ENCODE results near the gene AFAP1L2. TPM values are rescaled to one million over a fixed set of nuclear protein-coding genes. Genes with fewer than 3 reads are reported as not detected.

Gene AFAP1L2
- total and polyA plus RNA-seq, 2 donors (not counting 1 experiment from before 2014, with no cell fraction given): 4.7 to 4.9 TPM

DNA sequence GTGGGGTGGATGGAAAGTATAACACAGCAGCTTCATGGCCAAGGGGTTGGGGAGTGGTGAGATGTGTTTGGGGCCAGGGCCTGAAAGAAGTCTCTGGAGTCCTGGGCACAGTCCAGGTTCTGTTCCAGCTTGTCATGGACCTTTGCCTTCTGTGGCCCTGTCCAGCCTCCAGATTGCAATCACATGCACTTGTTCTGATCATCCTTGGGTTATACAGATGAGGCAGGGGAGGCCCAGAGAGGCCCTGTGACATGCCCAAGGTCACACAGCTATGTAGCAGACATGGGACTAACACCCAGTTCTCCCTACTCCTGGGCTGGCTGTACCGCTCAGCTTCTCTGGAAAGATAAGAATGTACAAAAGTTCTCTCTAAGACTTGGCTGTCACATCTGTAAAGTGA is 153.6 kb downstream of the AFAP1L2 start:
- Histone ChIP-seq H4K20me1 (ENCODE audit: control insufficient read depth, insufficient read depth, low read length, poor library complexity, severe bottlenecking) (no peaks in the 10 kb centered on the region), H3K4me2 (replicated peaks; ENCODE audit: low read depth, low read length, poor library complexity, severe bottlenecking) (no peak overlapping the region), H3K4me3 (ENCODE audit: control extremely low read depth in 1 of 5, extremely low read depth in 1 of 5, insufficient read depth in 1 of 5, low read depth in 2 of 5, low read length in 4 of 5) (no peak overlapping the region), H3K9me3 (ENCODE audit: control extremely low read depth in 1 of 3, control insufficient read depth in 2 of 3, insufficient read depth in 1 of 3, low read length in 2 of 3) (no peaks in the 10 kb centered on the region), H3K36me3 (replicated peaks in 1 of 2; ENCODE audit: control extremely low read depth in 1 of 2, control insufficient read depth in 1 of 2, extremely low read depth in 1 of 2, insufficient read depth in 2 of 2, low read length in 1 of 2) (no peaks in the 10 kb centered on the region), H3K9ac (ENCODE audit: low read length) (no peak overlapping the region), H3K27me3 (replicated peaks in 1 of 4; ENCODE audit: control extremely low read depth in 1 of 4, control insufficient read depth in 3 of 4, insufficient read depth in 4 of 4, low read length in 3 of 4) (no peaks in the 10 kb centered on the region), H3K4me1 (ENCODE audit: control insufficient read depth in 2 of 2, insufficient read depth in 2 of 2, low read length in 2 of 2) (peaks cover 0 to 4% of the 10 kb centered on the region in 2 donors), H3K27ac (ENCODE audit: low read length in 2 of 2) (no peak overlapping the region), H2AFZ (ENCODE audit: insufficient read depth, low read depth, low read length, poor library complexity, severe bottlenecking) (no peak overlapping the region), H3K79me2 (ENCODE audit: control insufficient read depth, insufficient read depth, low read length) (no peaks in the 10 kb centered on the region)
- TF ChIP-seq, protein P1, sequence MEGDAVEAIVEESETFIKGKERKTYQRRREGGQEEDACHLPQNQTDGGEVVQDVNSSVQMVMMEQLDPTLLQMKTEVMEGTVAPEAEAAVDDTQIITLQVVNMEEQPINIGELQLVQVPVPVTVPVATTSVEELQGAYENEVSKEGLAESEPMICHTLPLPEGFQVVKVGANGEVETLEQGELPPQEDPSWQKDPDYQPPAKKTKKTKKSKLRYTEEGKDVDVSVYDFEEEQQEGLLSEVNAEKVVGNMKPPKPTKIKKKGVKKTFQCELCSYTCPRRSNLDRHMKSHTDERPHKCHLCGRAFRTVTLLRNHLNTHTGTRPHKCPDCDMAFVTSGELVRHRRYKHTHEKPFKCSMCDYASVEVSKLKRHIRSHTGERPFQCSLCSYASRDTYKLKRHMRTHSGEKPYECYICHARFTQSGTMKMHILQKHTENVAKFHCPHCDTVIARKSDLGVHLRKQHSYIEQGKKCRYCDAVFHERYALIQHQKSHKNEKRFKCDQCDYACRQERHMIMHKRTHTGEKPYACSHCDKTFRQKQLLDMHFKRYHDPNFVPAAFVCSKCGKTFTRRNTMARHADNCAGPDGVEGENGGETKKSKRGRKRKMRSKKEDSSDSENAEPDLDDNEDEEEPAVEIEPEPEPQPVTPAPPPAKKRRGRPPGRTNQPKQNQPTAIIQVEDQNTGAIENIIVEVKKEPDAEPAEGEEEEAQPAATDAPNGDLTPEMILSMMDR (IDR thresholded peaks at IDR 0.05): no peak
- TF ChIP-seq EZH2 (IDR thresholded peaks at IDR 0.05; ENCODE audit: borderline replicate concordance, insufficient read depth, low read depth, low read length, poor library complexity, severe bottlenecking): no peak
- intact Hi-C loops (cut with micrococcal nuclease): no loop called here
- ATAC-seq (ENCODE audit: low read depth) (no peak), DNase-seq (no peak)
- Mint-ChIP-seq H3K27me3 (peaks cover 14% of the 10 kb centered on the region), H3K9me3 (ENCODE audit: insufficient read depth) (peaks cover 5% of the 10 kb centered on the region), H3K4me1 (peaks cover 3% of the 10 kb centered on the region), H3K27ac (no peak overlapping the region), H3K4me3 (no peak overlapping the region)
- ChIA-PET POLR2A (no interaction called here), CTCF (interaction anchor here (1.1 kb wide), 1 partner anchor 53 kb away, joined by 3 read pairs; no protein-coding TSS in a partner anchor)
- no CpG with 5 or more reads among the region's 1 CpG for WGBS (ENCODE audit: insufficient coverage)

DNA sequence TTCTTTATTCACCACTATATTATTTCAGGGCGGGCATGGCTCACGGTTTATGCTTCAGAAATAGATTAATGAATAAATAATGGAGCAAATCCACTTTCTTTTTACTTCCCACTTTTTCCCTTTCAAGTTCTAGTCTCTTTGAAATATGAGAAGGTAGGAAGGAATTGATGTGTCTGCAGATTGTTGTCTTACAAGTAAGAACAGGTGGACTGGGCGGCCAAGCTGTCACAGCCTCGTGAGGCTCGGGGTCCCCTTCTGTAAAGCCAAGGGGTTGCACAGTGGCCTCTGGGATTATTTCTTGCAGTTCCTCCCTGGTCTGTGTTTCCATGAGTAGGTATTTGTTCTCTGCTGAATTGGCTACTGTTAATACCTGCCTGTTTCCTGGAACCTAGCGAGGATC is 154.1 kb downstream of the AFAP1L2 start:
- no peak overlapping the region for H3K4me2 ChIP-seq (replicated peaks; ENCODE audit: low read depth, low read length, poor library complexity, severe bottlenecking)
- H3K36me3 ChIP-seq (replicated peaks in 1 of 2; ENCODE audit: control extremely low read depth in 1 of 2, control insufficient read depth in 1 of 2, extremely low read depth in 1 of 2, insufficient read depth in 2 of 2, low read length in 1 of 2): no peaks in the 10 kb centered on the region
- Mint-ChIP-seq H3K27ac (no peak overlapping the region), H3K4me3 (no peak overlapping the region), H3K27me3 (peaks cover 19% of the 10 kb centered on the region), H3K9me3 (ENCODE audit: insufficient read depth) (peaks cover 5% of the 10 kb centered on the region), H3K4me1 (no peaks in the 10 kb centered on the region)
- H4K20me1 ChIP-seq (ENCODE audit: control insufficient read depth, insufficient read depth, low read length, poor library complexity, severe bottlenecking): no peaks in the 10 kb centered on the region
- intact Hi-C loops (cut with micrococcal nuclease): no loop called here
- H3K9ac ChIP-seq (ENCODE audit: low read length): no peak overlapping the region
- H3K79me2 ChIP-seq (ENCODE audit: control insufficient read depth, insufficient read depth, low read length): no peaks in the 10 kb centered on the region
- 90% methylated on average over 4 of the region's 6 CpGs for WGBS (ENCODE audit: insufficient coverage)
- H3K4me1 ChIP-seq (ENCODE audit: control insufficient read depth in 2 of 2, insufficient read depth in 2 of 2, low read length in 2 of 2): no peaks in the 10 kb centered on the region
- no peak for ATAC-seq (ENCODE audit: low read depth)
- H3K9me3 ChIP-seq (ENCODE audit: control extremely low read depth in 1 of 3, control insufficient read depth in 2 of 3, insufficient read depth in 1 of 3, low read length in 2 of 3): no peaks in the 10 kb centered on the region
- DNase-seq: no peak
- H3K27ac ChIP-seq (ENCODE audit: low read length in 2 of 2): no peak overlapping the region
- no peaks in the 10 kb centered on the region for H3K27me3 ChIP-seq (replicated peaks in 1 of 4; ENCODE audit: control extremely low read depth in 1 of 4, control insufficient read depth in 3 of 4, insufficient read depth in 4 of 4, low read length in 3 of 4)
- H2AFZ ChIP-seq (ENCODE audit: insufficient read depth, low read depth, low read length, poor library complexity, severe bottlenecking): no peak overlapping the region
- ChIA-PET CTCF (no interaction called here), POLR2A (no interaction called here)
- H3K4me3 ChIP-seq (ENCODE audit: control extremely low read depth in 1 of 5, extremely low read depth in 1 of 5, insufficient read depth in 1 of 5, low read depth in 2 of 5, low read length in 4 of 5): no peak overlapping the region
- TF ChIP-seq, protein P1 (IDR thresholded peaks at IDR 0.05): no peak
- no peak for TF ChIP-seq EZH2 (IDR thresholded peaks at IDR 0.05; ENCODE audit: borderline replicate concordance, insufficient read depth, low read depth, low read length, poor library complexity, severe bottlenecking)
